HG03066 (cell line): ENCODE results near the gene MAEA.
"Not testable (repeated sequence)": the region's sequence is repeated elsewhere in the genome, so short reads cannot be mapped to it uniquely, and the experiment has no call there.

Experiments
- ATAC-seq: cut with Tn5 transposase; IDR thresholded peaks from one replicate; pipeline ENCODE4 v1.9.1; 2021; ENCODE audit warnings: low read depth; ENCODE audit not compliant: unreplicated experiment

MAEA gene

GRCh38 chr4:1333256-1333655 is 43.6 kb downstream of the MAEA start:
- ATAC-seq, result no peak

- not testable (repeated sequence) for ATAC-seq
These were observed 44.3 kb downstream of the MAEA start for GRCh38 chr4:1333851-1334578.

GRCh38 chr4:1334579-1334895 is 44.8 kb downstream of the MAEA start:
- no peak for ATAC-seq

GRCh38 chr4:1335193-1335883 is 45.6 kb downstream of the MAEA start:
- not testable (repeated sequence) for ATAC-seq

- no peak for ATAC-seq
These were observed 46.4 kb downstream of the MAEA start for GRCh38 chr4:1336088-1336491.

- no peak for ATAC-seq
These were observed 47.7 kb downstream of the MAEA start for GRCh38 chr4:1337376-1337831.

GRCh38 chr4:1337951-1338751 is 48.5 kb downstream of the MAEA start:
- ATAC-seq, result no peak

- ATAC-seq, result no peak
These were observed 49.2 kb downstream of the MAEA start for GRCh38 chr4:1338752-1339414.

- ATAC-seq, result no peak
These were observed 49.8 kb downstream of the MAEA start for GRCh38 chr4:1339489-1339888.

- no peak for ATAC-seq
These were observed 50.6 kb downstream of the MAEA start for GRCh38 chr4:1340181-1340747.

GRCh38 chr4:1340861-1341260 is 51.2 kb downstream of the MAEA start:
- ATAC-seq, result no peak

GRCh38 chr4:1342003-1342402 is 52.3 kb downstream of the MAEA start:
- no peak for ATAC-seq

- ATAC-seq, result no peak
These were observed 55.0 kb downstream of the MAEA start for GRCh38 chr4:1344696-1345095.

- ATAC-seq, result peak; percentile 24
These were observed 56.5 kb downstream of the MAEA start for GRCh38 chr4:1345903-1346780.

GRCh38 chr4:1346781-1347409 is 57.2 kb downstream of the MAEA start, which contains the start of gene UVSSA:
Gene UVSSA, plus strand, starts transcription at chr4:1347208. Its CDS starts 884 bp downstream, at chr4:1348092.
- peak; percentile 90 for ATAC-seq

- ATAC-seq, result peak; percentile 25
These were observed 57.7 kb downstream of the MAEA start for GRCh38 chr4:1347410-1347864.

- ATAC-seq, result no peak
These were observed 58.4 kb downstream of the MAEA start for GRCh38 chr4:1348014-1348513.

- no peak for ATAC-seq
These were observed 59.1 kb downstream of the MAEA start for GRCh38 chr4:1348746-1349145.
